Neural cell (in vitro differentiated cells): Measurements from ENCODE around the gene PCP4. TPM values are rescaled to one million over a fixed set of nuclear protein-coding genes. Genes with fewer than 3 reads are reported as not detected.

Source experiments
- H2AFZ ChIP-seq: fragments of 200-600, 300-800 bp; sonication (generic), shearing (Covaris generic); 2 replicates; pipeline ENCODE4 v1.6.0; 2014; ENCODE audit warnings: low read depth, mild to moderate bottlenecking, antibody characterized with exemption, low read length, moderate library complexity
- H3F3A ChIP-seq: fragments of 200-600 bp; shearing (Covaris generic); 2 replicates; pipeline ENCODE4 v1.6.1; 2016; ENCODE audit warnings: mild to moderate bottlenecking, moderate library complexity, mixed read lengths, antibody characterized with exemption, low read length; ENCODE audit not compliant: insufficient read depth, poor library complexity, severe bottlenecking
- H3K27ac ChIP-seq: fragments of 200-600, 300-800 bp; sonication (generic), shearing (Covaris generic); 2 replicates; pipeline ENCODE4 v1.5.1; 2014; ENCODE audit warnings: mild to moderate bottlenecking, low read length, moderate library complexity
- H3K27me3 ChIP-seq: fragments of 300-800, 200-600 bp; sonication (generic), shearing (Covaris generic); 2 replicates; pipeline ENCODE4 v1.6.0; 2014; ENCODE audit warnings: mild to moderate bottlenecking, low read depth, low read length, moderate library complexity; ENCODE audit not compliant: insufficient read depth
- H3K36me3 ChIP-seq: fragments of 300-800, 200-600 bp; sonication (generic), shearing (Covaris generic); 2 replicates; pipeline ENCODE4 v1.5.1; 2014; ENCODE audit warnings: mild to moderate bottlenecking, antibody characterized with exemption, low read length, moderate library complexity; ENCODE audit not compliant: insufficient read depth
- H3K4me2 ChIP-seq: fragments of 300-800, 200-600 bp; sonication (generic), shearing (Covaris generic); 2 replicates; pipeline ENCODE4 v1.6.0; 2014; ENCODE audit warnings: mild to moderate bottlenecking, low read length
- H3K4me3 ChIP-seq: fragments of 300-800, 200-600 bp; sonication (generic), shearing (Covaris generic); 2 replicates; pipeline ENCODE4 v1.5.1; 2014; ENCODE audit warnings: mild to moderate bottlenecking, low read length, moderate library complexity
- H3K79me2 ChIP-seq: fragments of 200-600 bp; shearing (Covaris generic); replicated peaks from 2 replicates; pipeline ENCODE4 v1.6.0; 2014; ENCODE audit warnings: mild to moderate bottlenecking, low read length, moderate library complexity; ENCODE audit not compliant: insufficient read depth
- H3K9ac ChIP-seq: fragments of 300-800, 200-600 bp; sonication (generic), shearing (Covaris generic); 2 replicates; pipeline ENCODE4 v1.6.1; 2016; ENCODE audit warnings: mild to moderate bottlenecking, low read length, mixed read lengths
- H3K9me2 ChIP-seq: fragments of 200-600 bp; shearing (Covaris generic); 2 replicates; pipeline ENCODE4 v1.6.1; 2016; ENCODE audit warnings: mild to moderate bottlenecking, low read length, mixed read lengths; ENCODE audit not compliant: insufficient read depth
- H3K9me3 ChIP-seq: fragments of 200-600, 300-800 bp; sonication (generic), shearing (Covaris generic); 2 replicates; pipeline ENCODE4 v1.6.1; 2016; ENCODE audit warnings: mild to moderate bottlenecking, mixed run types, low read length, moderate library complexity, mixed read lengths
- H4K20me1 ChIP-seq: fragments of 200-600 bp; shearing (Covaris generic); 2 replicates; pipeline ENCODE4 v1.6.1; 2016; ENCODE audit warnings: mild to moderate bottlenecking, mixed run types; ENCODE audit not compliant: insufficient read depth
- CTCF ChIP-seq: fragments of 450-650 bp; IDR thresholded peaks from 2 replicates; pipeline ENCODE4 v1.5.1; 2014; ENCODE audit warnings: antibody characterized with exemption, mild to moderate bottlenecking, moderate library complexity; ENCODE audit not compliant: poor library complexity, severe bottlenecking
- EP300 ChIP-seq: fragments of 450-650 bp; conservative IDR thresholded peaks from 2 replicates; pipeline ENCODE4 v1.6.1; 2014; ENCODE audit warnings: antibody characterized with exemption, mild to moderate bottlenecking, moderate library complexity; ENCODE audit not compliant: poor library complexity, severe bottlenecking
- EZH2 ChIP-seq: fragments of 200-600, 300-800 bp; shearing (Covaris generic), sonication (generic); IDR thresholded peaks from 2 replicates; pipeline ENCODE4 v1.6.1; 2014; ENCODE audit warnings: antibody characterized with exemption, low read length, borderline replicate concordance, mild to moderate bottlenecking; ENCODE audit not compliant: insufficient read depth, poor library complexity, severe bottlenecking
- MXI1 ChIP-seq: fragments of 450-650 bp; conservative IDR thresholded peaks from 2 replicates; pipeline ENCODE4 v1.6.1; 2014; ENCODE audit warnings: antibody characterized with exemption, mild to moderate bottlenecking; ENCODE audit not compliant: poor library complexity, severe bottlenecking
- POLR2AphosphoS5 ChIP-seq: IDR thresholded peaks from 2 replicates; pipeline ENCODE4 v1.6.1; 2012
- RAD21 ChIP-seq: fragments of 450-650 bp; conservative IDR thresholded peaks from 2 replicates; pipeline ENCODE4 v1.6.1; 2014; ENCODE audit warnings: antibody characterized with exemption, mild to moderate bottlenecking, moderate library complexity
- SMC3 ChIP-seq: fragments of 450-650 bp; conservative IDR thresholded peaks from 2 replicates; pipeline ENCODE4 v1.6.1; 2014; ENCODE audit warnings: antibody characterized with exemption, mild to moderate bottlenecking, moderate library complexity; ENCODE audit not compliant: poor library complexity
- TAF1 ChIP-seq: IDR thresholded peaks from 2 replicates; pipeline ENCODE4 v1.6.1; 2012; ENCODE audit warnings: low read depth
- polyA plus RNA-seq: library from polyadenylated mRNA; depleted of rRNA; stranded (reverse); fragments of >200 nt; gene quantifications from 2 replicates; pipeline ENCODE4 v1.2.3, GENCODE V29; 2014
- TF ChIP-seq, protein P1 (sequence below): IDR thresholded peaks from 2 replicates; pipeline ENCODE4 v1.6.1; 2012; ENCODE audit warnings: borderline replicate concordance

The PCP4 gene
- polyA plus RNA-seq, 1 donor from 2014 or later: 10.1 TPM

DNA sequence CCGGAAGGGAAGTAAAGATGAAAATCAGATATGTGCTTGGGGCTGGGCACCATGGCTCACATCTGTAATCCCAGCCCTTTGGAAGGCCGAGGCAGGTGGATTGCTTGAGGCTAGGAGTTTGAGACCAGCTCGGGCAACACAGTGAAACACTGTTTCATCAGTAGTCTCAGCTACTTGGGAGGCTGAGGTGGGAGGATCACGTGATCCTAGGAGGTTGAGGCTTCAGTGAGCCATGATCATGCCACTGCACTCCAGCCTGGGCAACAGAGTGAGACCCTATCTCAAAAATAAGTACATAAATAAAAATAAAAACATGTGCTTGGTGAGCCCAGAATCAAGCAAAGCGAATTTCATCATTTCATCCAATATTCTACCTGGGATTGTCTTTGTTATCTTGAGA lies 23.3 kb upstream of the PCP4 start:
- no peaks in the 10 kb centered on the region for H3K9me3 ChIP-seq
- no peak for TF ChIP-seq TAF1
- TF ChIP-seq EP300: no peak
- TF ChIP-seq, protein P1, sequence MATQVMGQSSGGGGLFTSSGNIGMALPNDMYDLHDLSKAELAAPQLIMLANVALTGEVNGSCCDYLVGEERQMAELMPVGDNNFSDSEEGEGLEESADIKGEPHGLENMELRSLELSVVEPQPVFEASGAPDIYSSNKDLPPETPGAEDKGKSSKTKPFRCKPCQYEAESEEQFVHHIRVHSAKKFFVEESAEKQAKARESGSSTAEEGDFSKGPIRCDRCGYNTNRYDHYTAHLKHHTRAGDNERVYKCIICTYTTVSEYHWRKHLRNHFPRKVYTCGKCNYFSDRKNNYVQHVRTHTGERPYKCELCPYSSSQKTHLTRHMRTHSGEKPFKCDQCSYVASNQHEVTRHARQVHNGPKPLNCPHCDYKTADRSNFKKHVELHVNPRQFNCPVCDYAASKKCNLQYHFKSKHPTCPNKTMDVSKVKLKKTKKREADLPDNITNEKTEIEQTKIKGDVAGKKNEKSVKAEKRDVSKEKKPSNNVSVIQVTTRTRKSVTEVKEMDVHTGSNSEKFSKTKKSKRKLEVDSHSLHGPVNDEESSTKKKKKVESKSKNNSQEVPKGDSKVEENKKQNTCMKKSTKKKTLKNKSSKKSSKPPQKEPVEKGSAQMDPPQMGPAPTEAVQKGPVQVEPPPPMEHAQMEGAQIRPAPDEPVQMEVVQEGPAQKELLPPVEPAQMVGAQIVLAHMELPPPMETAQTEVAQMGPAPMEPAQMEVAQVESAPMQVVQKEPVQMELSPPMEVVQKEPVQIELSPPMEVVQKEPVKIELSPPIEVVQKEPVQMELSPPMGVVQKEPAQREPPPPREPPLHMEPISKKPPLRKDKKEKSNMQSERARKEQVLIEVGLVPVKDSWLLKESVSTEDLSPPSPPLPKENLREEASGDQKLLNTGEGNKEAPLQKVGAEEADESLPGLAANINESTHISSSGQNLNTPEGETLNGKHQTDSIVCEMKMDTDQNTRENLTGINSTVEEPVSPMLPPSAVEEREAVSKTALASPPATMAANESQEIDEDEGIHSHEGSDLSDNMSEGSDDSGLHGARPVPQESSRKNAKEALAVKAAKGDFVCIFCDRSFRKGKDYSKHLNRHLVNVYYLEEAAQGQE: no peak
- TF ChIP-seq POLR2AphosphoS5: no peak
- TF ChIP-seq CTCF: no peak
- TF ChIP-seq SMC3: no peak
- TF ChIP-seq RAD21: no peak
- TF ChIP-seq MXI1: no peak
- no peak for TF ChIP-seq EZH2
- no peaks in the 10 kb centered on the region for H3K27me3 ChIP-seq
- H3F3A ChIP-seq: no peaks in the 10 kb centered on the region
- no peak overlapping the region for H3K9ac ChIP-seq
- no peak overlapping the region for H2AFZ ChIP-seq
- H3K4me2 ChIP-seq: no peak overlapping the region
- no peaks in the 10 kb centered on the region for H3K79me2 ChIP-seq
- no peaks in the 10 kb centered on the region for H3K36me3 ChIP-seq
- no peak overlapping the region for H3K27ac ChIP-seq
- H3K9me2 ChIP-seq: no peaks in the 10 kb centered on the region
- no peaks in the 10 kb centered on the region for H4K20me1 ChIP-seq
- no peak overlapping the region for H3K4me3 ChIP-seq

DNA sequence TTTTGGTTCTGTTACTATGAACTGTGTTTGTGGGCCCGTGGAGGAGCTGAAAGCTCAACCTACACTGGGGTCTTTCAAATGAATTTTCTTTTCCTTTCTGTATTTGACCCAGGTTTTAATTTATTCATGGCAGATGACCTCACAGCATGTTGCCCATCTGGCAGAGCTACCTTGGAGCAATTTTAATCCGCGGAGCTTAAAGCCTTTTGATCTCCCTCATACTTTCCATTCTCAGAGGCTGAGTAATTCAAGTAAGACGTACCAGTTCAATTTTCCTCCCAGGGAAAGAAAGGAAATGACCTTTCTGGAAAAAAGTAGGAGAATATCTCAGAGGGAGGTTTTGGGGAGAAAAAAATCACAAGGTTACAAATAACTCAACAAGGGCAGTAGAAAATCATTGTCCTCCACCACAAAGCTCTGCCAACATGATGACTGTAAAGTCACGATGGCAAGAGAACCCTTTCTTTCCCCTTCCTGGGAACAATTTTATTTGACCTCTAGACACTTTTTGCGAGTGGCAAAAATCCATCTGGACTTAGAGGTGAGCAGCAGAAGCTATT lies 21.6 kb upstream of the PCP4 start:
- Histone ChIP-seq H3K9ac (no peak overlapping the region), H3F3A (no peaks in the 10 kb centered on the region), H3K27me3 (no peaks in the 10 kb centered on the region), H3K79me2 (no peaks in the 10 kb centered on the region), H3K36me3 (no peaks in the 10 kb centered on the region), H3K4me2 (no peak overlapping the region), H3K27ac (no peak overlapping the region), H3K4me3 (no peak overlapping the region), H4K20me1 (no peaks in the 10 kb centered on the region), H3K9me2 (no peaks in the 10 kb centered on the region), H2AFZ (no peak overlapping the region), H3K9me3 (no peaks in the 10 kb centered on the region)
- TF ChIP-seq SMC3 (no peak), TAF1 (no peak), EZH2 (no peak)
